Stimulated activated CD8-positive, alpha-beta memory T cell treated with anti-CD3 and anti-CD28 coated beads, Interleukin-15, amount 100 ng/mL, for 24 hours (primary cell): Measurements from ENCODE around the gene SMOC1.

ENCODE experiments used
- DNase-seq: peaks from one replicate; pipeline ENCODE4 v3.0.0-alpha.2; 2020; ENCODE audit warnings: low read depth

Gene SMOC1

DNA sequence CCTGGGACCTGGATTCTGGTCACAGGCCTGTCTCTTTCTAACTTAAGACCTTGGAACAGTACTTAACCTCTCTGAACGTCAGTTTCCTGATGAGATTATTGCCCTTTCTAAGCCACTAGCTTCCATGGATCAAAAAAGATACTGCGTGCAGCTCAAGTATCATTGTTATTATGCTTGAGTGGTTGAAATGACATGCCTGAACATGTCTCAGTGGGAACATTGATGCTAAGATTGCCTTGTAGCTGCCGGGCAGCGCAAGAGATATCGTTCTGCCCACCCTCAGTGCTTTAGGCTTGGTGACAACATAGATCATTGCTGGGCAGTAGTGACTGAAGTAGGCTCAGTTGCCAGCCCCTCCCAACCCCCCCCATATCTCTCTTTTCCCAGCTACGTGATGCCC lies 131.9 kb downstream of the SMOC1 start:
- DNase-seq, result no peak

DNA sequence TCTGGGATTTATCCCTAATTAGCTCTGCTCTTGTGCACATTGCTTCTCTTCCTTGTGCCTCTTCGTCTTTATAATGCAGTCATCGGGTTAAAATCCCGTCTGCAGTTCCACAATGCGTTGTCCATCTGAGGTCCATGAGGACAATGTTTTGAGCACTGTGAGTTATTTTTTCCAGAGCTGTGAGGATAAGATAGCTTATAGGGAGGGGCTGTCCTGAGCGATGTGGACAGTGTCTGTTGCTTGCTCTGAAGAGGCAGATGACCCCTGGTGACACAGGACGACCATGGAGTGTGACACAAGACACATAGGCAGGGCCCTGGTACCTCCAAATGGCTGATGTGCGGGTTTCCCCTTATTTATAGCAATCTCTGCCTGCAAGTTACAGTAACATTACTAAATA lies 132.5 kb downstream of the SMOC1 start:
- DNase-seq, result no peak

DNA sequence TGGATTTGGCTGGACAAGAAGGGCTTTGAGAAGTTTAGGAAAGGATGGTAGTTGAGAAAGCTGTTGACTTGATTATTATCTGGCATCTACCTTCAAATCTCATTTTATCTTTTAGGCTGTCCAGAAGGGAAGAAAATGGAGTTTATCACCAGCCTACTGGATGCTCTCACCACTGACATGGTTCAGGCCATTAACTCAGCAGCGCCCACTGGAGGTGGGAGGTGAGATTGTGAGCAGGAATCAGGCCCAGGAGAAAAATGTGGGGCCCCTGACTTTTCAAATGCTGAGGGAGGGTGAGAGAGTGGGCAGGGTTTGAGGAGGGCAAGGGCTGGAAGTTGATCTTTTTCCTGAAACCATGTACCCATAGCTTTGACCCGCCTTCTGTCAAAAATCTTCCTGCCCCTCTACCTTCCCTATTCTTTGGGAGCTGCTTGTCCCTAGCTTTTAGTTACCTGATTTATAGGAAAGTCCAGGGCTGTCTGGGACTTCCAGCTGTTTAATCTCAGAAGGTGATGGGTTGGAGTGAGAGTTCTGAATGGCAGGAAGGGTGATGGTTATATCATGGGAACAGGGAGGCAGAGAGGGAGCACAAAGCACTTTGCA lies 134.2 kb downstream of the SMOC1 start:
- peak; percentile 6 for DNase-seq

DNA sequence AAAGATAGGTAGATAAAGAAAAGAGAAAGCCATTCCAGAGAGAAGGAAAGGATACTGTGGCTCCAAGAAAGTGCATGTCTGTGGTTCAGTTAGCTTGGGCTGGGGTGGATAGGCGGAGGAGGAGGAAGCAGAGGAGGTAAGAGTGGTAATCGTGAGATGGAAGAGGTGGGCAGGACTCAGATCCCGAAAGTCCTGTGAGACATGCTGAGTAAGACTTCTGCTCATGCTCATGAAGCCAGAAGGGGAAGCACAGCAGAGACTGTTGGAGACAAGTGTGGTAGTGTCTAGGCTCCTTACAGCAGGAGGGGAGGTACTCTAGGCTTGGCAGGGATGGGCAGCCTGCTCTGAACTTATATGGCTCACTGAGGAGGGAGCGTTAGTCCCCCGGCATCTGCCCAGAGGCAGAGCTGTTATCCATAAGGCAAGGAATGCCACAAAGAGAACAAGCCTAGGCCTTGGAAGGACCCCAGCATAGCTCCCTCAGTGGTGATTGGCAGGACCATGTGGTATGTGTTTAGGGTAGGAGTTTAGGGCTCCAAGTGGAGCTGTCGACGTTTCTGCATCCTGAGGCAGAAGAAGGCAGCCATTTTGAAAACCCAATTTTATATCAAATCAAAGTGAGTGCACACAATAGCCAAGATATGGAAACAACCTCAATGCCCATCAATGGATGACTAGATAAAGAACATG lies 135.3 kb downstream of the SMOC1 start:
- DNase-seq, result no peak

DNA sequence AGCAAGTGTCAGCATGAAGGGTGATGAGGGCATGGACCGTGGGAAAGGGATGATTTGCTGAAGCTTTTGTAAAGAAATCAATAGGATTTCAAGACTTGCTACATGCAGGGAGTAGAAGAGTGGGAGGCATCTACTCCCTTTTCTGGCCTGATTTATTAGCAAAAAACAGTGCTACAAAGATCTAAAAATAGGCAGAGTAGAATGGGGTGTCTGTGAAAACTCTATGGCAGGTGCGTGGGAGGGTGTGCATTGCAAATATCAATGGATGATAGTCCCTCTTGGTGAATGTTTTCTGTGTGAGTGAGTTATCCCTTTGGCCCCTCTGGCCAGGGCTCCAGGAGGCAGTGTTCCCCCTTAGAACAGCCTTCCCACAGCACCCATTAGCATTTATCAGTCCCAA lies 139.0 kb downstream of the SMOC1 start:
- DNase-seq, result no peak

DNA sequence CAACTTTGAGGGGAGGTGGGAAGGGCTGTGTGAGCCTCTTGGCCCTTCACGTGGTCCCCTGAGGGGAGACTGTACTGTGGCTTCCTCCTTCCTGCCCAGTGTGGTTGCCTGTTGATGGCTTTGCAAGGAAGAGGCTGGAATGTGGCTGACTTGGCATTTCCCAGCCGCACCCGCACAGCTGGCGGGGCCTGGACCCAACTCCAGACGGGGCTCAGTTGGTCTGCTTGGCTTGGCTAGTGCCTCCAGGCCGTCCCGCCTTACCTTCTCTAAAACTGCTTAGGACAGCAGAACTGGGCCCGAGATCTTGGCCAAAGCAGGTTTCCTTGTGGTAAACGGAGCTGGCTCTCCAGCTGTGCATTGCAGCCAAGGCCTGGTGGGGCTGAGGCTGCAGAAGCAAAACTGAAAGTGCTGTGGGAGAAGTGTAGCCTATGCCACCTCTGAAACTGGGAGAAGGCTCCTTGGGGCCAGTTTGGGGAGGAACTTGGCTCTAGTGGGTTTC lies 139.5 kb downstream of the SMOC1 start:
- no peak for DNase-seq

DNA sequence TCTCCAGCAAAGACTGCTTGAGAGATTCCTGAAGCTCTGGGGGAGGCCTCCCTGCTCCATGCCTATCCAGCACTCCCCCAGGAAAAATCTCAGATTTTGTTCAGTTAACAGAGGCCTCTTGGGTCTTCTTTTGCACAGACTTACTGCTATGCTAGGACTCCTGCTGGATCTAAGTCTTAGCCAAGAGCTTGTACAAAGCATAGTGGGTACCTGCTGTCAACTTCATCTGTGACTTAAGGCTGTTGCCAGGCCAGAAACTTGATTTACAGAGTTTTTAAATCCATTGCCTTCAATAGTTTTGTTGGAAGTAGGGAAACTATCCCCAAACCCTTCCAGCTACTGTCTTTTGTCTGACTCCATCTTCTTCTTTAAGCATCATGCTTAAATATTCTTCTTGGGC lies 140.5 kb downstream of the SMOC1 start:
- DNase-seq, result no peak

DNA sequence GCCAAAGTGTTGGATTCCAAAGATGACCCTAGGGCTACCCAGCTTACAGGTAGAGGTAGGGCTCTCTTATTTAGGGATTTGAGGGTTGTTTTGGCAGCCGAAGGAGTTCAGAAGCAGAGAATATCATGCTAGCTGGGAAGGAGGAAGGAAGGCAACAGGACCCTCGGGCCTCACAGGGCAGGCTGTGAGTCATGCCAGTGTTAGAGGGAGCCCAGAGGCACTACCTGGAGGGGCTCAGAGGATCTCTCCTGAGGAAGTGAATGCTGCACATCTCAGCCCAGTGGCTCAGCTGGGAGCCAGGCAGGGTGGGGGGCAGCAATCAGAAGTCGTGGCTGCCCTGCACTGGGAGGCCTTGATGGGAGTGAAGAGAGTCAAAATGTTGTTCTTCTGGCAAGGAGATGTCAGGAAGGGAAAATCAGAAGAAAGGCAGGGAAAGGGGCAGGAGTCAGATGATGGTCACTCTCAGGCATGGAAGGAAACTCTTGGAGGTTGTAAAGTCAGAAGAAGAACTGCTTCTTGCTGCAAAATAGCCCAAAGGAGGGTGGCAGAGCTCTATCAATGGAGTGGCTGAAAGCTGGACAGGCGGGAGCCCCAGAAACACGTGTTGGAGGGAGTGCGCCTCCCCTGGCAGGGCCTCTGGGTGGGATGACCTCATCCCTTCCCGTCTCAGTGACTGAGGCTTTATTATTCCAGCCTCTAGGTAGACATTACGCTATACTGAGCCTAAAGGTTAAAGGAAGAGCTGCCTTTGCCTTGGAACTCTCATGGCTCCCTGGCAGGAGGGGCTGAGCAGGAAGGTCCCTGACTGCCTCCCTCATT lies 141.3 kb downstream of the SMOC1 start:
- no peak for DNase-seq

DNA sequence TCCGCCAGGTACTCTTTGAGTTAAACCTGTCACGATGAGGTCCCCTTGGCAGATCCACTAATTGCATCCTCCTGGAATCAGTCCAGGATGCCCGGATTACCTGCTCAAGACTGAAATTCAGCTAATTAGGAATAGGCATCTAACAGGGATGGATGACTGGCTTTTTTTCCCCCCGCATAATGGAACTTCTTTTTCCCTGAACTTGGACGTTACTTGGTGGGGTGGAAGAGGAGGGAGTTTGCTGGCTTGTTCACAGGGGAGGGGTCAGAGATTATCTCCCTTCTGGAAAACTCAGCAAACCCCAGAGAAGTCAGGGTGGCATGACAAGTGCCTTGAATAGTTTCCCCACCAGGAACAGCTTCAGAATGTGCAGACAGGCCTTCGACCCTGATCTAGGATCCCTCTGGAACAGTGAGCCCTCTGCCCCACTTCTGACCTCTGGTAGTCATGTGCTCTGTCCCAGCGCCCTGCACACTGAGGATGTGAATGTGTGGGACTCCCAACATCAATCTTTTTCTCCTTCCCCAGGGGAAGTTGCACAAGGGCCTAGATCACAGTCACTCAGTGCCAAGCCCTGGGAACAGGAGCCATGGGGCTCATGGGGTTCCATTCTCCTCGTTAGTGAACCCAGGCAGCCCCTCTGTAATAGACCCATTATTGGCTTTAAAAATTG lies 142.5 kb downstream of the SMOC1 start:
- DNase-seq, result no peak

DNA sequence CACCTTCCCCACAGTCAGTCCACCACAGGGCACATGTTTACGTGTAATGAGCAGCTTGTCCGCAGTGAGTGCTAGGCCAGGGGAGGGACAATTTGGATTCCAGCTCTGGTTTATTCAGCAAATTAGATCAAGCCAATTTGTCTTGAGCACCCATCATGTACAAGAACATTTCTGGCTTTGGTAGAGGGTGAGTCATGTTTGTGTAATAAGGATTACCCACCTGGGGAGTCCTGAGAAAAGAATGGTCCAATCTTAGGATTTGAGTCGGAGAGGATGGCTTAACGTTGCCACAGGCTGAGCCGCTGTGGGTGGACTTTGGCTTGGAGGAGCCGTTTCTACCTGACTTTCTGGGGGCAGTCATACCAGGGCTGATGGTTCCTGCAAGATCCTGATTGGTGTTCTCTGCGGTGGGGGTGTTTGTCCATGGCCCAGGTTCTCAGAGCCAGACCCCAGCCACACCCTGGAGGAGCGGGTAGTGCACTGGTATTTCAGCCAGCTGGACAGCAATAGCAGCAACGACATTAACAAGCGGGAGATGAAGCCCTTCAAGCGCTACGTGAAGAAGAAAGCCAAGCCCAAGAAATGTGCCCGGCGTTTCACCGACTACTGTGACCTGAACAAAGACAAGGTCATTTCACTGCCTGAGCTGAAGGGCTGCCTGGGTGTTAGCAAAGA lies 143.7 kb downstream of the SMOC1 start:
- DNase-seq, result no peak

DNA sequence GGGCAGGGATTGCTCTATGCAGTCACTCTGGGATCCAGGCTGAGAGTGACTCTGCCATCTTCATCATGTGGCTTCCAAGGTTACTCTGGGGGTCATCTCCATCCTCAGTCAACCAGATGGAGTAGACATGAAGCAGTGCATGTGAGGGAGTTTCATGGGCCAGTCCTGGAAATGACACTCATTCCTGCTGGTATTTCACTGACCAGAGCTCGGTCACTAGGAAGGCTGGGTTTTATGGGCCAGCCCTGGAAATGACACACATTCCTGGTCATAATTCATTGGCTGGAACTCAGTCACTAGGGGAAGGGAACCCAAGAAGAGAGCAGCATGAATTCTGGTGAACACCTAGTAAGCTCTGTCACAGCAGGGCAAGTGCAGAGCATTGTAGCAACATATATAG lies 144.7 kb downstream of the SMOC1 start:
- no peak for DNase-seq

DNA sequence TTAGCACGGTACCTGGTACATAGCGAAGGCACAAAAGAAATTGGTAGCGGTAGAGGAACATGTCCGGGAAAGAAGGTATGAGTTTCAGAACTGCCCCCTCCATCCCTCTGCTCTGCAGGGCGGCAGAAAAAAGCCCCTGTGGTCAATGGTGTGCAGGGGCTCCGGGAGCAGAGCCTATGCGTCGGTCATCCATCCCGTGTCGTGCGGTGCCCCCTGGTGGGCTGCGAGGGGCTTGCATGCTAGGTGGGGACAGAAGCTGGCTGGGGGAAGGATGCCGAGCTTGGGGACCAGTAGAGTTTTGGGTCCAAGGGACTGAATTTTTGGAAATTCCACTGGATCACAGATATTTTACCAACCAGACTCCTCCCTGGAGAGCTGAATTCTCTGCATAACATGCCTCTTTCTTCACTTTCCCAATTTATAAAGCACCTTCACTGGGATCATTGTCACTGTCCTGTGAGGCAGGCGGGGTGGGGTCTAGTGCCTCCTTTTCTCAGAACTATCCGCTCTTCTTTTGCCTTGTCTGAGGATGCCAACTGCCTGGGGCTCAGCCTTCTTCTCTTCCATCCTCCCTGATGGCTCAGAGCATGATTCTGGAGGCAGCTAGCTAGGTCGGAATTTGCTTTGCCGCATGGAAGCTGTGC lies 148.7 kb downstream of the SMOC1 start:
- peak; percentile 55 for DNase-seq

DNA sequence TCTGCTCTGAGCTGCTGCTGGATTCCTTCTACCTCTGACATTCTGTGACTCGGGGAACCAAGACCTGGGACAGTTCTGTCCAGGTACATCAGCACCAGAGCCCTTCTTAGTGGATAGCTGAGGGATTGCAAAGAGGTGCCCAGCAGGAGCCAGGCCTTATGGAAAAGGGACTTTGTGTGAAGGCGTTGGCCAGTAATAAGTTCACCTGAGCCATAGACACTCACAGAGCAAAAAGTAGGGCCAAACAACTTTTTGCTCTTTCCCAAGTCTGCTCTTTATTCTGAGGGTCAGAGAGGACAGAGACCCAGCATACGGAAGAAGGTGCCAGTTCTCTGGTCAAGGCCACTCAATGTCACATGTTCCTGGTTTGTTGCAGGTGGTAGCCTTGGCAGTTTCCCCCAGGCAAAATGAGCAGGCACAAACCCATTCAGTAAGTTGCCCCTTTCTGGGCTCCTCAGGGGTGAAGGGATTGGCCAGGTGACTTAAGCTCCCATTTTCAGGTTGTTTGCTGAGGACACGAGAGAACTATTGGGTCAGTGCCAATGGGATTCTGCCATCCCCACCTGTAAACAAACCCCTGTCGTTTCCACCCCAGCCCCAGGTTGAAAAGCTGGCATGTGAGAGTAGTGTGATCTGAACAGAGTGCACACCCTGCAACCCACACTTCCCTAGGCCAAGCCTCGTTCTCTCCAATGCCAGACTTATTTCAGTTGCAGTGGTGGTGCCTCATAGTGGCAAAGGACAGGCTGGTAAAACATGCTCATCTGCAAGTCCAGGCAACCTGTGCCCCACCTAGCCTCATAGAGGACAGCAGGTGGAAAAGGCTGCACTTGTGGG lies 150.3 kb downstream of the SMOC1 start:
- DNase-seq, result no peak

DNA sequence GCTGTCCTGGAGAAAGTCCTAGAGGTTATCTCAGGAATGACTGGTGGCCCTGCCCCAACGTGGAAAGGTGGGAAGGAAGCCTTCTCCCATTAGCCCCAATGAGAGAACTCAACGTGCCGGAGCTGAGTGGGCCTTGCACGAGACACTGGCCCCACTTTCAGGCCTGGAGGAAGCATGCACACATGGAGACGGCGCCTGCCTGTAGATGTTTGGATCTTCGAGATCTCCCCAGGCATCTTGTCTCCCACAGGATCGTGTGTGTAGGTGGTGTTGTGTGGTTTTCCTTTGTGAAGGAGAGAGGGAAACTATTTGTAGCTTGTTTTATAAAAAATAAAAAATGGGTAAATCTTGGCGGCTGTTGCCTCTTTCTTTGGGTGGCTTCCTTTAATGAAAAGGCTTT lies 152.8 kb downstream of the SMOC1 start:
- DNase-seq, result no peak

DNA sequence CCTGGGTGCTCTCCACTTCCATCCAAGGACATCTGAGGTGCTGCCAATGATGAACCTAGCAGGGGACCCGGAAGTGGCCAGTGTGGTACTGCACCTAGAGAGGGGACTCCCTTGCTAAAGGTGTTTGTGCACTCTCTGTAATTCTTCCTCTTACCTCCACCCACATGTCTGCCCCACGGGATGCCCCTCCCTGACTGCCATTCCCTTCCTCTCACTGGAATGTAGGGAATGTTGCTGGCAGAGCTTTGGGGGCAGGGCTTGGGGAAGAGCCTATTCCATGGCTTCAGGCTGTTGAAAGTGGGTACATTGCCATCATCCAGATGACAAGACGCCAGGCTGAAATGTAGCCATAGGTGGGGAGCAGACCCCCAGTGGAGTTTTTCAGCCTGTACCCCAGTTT lies 153.2 kb downstream of the SMOC1 start:
- no peak for DNase-seq

DNA sequence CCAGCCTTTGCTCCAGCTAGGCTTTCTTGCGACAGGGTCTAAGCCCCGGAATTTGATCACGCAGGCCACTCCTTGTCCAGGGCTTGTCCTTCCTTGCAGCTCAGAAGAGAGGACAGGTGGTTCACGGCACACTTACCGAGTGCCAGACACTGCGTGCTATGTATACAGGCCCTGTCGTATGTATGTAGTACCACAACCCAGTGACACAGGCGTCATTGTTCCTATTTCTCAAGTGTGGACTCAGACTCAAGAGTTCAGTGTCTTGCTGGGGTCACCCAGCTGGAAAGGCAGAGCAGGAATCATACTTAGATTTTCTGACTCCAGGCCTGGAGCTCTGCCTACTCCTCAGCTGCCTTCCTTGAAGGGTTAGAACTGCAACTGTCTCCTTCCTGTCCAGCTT lies 153.9 kb downstream of the SMOC1 start:
- no peak for DNase-seq

DNA sequence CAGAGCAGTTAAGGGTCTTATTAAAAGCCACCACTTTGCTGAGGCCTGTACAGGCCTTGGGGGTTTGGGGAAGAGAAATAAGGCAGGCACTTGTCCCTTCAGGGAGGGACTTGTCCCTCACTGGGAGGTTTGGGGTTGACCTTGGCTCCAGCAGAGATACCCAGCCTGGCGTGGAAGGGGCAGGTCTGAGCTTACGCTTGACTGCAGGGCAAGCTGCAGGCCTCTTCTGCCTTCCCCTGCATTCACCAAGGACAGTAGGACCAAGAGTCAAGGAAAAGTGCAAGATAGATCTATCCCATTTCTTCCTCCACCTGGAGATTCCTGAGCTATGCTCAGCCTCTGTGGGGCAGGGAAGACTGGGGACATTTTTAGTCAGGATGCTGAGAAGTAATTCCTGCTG lies 154.3 kb downstream of the SMOC1 start:
- DNase-seq, result no peak

DNA sequence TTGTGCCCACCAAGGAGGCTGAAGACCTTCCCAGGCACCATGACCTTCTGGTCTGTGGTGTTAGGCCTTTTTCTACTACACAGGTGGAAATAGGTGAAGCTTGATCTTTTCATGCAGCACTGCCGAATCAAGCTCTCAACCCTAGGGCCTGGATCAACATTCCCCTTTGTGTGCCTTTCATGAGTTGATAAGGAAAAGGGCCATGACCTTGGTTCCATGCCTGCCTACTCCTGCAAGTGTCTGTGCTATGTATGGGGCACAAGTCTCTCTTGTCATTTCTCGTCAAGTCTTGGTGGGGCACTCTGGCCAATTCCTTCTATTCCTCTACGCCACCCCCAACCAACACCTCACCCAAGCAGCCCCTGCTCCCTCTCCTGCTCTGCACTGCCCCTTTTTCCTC lies 155.0 kb downstream of the SMOC1 start:
- no peak for DNase-seq

DNA sequence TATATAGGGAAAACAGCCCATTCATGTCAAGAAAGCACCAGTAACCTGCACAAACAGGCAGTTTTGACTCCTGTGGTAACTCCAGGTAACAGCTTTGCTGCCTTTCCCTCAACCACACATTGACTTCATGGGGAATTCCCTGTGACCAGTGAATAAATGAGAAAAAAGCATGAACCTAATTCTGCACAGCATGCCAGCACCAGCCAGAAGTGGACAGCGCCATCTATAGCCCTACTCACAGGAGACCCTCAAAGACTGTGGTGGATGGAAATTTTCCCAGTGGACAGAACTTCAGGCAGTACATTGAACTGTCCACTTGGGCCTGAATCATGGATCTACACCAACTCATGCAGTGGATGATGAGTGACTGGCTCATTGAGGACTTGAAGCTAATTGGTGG lies 157.4 kb downstream of the SMOC1 start:
- no peak for DNase-seq

DNA sequence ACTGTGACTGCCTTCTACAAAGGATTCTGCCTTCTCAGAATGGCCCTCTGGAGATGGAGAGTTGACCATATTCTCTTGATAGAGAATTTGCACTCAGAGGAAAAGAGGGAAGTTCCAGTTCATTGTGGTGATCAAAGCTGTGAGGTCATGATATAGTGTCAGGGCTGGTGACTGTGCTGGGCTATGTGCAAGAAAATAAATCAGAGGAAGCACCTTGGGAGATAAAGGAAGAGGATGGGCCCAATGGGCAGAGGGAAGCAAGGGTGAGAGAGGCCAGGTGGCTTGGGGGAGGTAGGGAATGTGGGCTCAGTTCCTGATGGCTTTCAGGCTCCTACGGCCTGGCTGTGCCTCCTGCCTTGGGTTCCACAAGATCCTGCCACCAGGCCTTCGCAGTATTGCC lies 163.8 kb downstream of the SMOC1 start:
- no peak for DNase-seq

DNA sequence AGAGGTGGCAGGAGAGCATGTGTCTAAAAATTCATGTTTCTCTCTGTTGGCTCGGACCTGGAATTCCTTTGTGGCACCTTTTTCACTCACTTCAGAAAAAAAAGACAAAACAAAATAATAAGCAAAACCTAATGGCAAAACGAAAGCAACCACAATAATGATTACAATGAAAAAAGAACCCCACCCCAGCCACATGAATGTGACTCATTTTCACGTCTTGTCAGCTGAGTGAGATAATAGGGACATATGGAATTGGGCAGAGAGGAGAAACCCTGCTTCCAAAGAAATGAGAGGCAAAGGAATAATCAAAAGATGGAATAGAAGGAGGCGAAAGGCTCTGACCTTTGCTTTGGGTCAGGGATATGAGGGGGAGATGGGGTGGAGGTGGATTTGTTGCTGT lies 166.1 kb downstream of the SMOC1 start:
- no peak for DNase-seq
